K562 (cell line): ENCODE data around the gene OR2V1. TPM values are rescaled to one million over a fixed set of nuclear protein-coding genes. Genes with fewer than 3 reads are reported as not detected.

Source experiments
- ATAC-seq: fragments of 200-7000 bp; cut with Tn5 transposase; 3 replicates; pipeline ENCODE4 v1.9.1; 2020; ENCODE audit warnings: moderate library complexity
- BruUV-seq: library from RNA; stranded (reverse); fragments of 400-500 nt; replicated peaks from 2 replicates; lab custom pipeline; 2021; lab: Mats Ljungman, UMichigan
- CTCF ChIA-PET: fragments of 300-600 bp; formaldehyde crosslinking; extraction: SDS; loops from one replicate; lab custom pipeline; 2021; ENCODE audit warnings: low intra/inter-chr PET ratio; lab: Yijun Ruan, JAX
- POLR2A ChIA-PET: fragments of 300-600, 350-650 bp; sonication (Branson Sonifier 250); formaldehyde crosslinking; extraction: SDS; loops from one replicate; lab custom pipeline; 2021; ENCODE audit warnings: antibody characterized with exemption, inconsistent platforms; lab: Yijun Ruan, JAX
- DNase-seq, 4 experiments: peaks; one replicate each; pipeline versions ENCODE4 v3.0.0 to v3.0.0-alpha.2; 2011 to 2018; ENCODE audit warnings: low spot score in 3 of 4, mixed read lengths in 3 of 4; ENCODE audit errors: extremely low read depth in 1 of 4
- FAIRE-seq: peaks from 2 replicates; lab custom pipeline; 2011; peaks lifted over from hg19 to GRCh38; lab: Jason Lieb, UNC
- H2AFZ ChIP-seq: 2 replicates; pipeline ENCODE4 v1.6.0; 2011; ENCODE audit warnings: low read depth, low read length, control low read depth, inconsistent platforms
- H3K27ac ChIP-seq: fragments of 200-600 bp; 3 replicates; pipeline ENCODE4 v1.8.0; 2011; ENCODE audit warnings: low read depth, mild to moderate bottlenecking, control low read depth, inconsistent platforms, low read length, moderate library complexity, mixed read lengths; ENCODE audit errors: extremely low read depth
- H3K27me3 ChIP-seq, 2 experiments: fragments of 300-600 bp in 1 of 2; 2 replicates in 1 of 2; 3 replicates in 1 of 2; pipeline versions ENCODE4 v1.6.0 to v1.8.0; 2011; ENCODE audit warnings: inconsistent platforms in 2 of 2, low read length in 2 of 2, mild to moderate bottlenecking in 1 of 2, mixed read lengths in 1 of 2, moderate library complexity in 1 of 2; ENCODE audit not compliant: control insufficient read depth in 2 of 2, insufficient read depth in 2 of 2
- H3K36me3 ChIP-seq: fragments of 300-600 bp; 3 replicates; pipeline ENCODE4 v1.8.0; 2011; ENCODE audit warnings: mild to moderate bottlenecking, low read length, inconsistent platforms; ENCODE audit not compliant: control insufficient read depth, insufficient read depth
- H3K4me1 ChIP-seq, 2 experiments: fragments of 200-600 bp in 1 of 2; replicated peaks in 1 of 2; 2 replicates in 1 of 2; 3 replicates in 1 of 2; pipeline versions ENCODE4 v1.5.1 to v1.8.0; 2011; ENCODE audit warnings: inconsistent platforms in 2 of 2, low read length in 2 of 2, mild to moderate bottlenecking in 1 of 2, mixed read lengths in 1 of 2, moderate library complexity in 1 of 2; ENCODE audit not compliant: control insufficient read depth in 2 of 2, insufficient read depth in 2 of 2
- H3K4me2 ChIP-seq: 2 replicates; pipeline ENCODE4 v1.6.1; 2011; ENCODE audit warnings: low read length, control low read depth, inconsistent platforms, mixed read lengths; ENCODE audit not compliant: insufficient read depth
- H3K4me3 ChIP-seq: fragments of 200-600 bp; sonication (generic), shearing (Covaris generic); 2 replicates; pipeline ENCODE4 v1.5.1; 2016; ENCODE audit warnings: control low read depth, inconsistent platforms
- H3K79me2 ChIP-seq: fragments of 200-600 bp; 3 replicates; pipeline ENCODE4 v1.8.0; 2011; ENCODE audit warnings: low read length, inconsistent platforms; ENCODE audit not compliant: control insufficient read depth, insufficient read depth
- H3K9ac ChIP-seq, 2 experiments: 2 replicates each; pipeline versions ENCODE4 v1.6.0 to v1.6.1; 2011; ENCODE audit warnings: low read depth in 2 of 2, low read length in 2 of 2, control low read depth in 1 of 2, inconsistent platforms in 1 of 2, mild to moderate bottlenecking in 1 of 2, mixed read lengths in 1 of 2; ENCODE audit not compliant: insufficient read depth in 1 of 2
- H3K9me1 ChIP-seq: one replicate; pipeline ENCODE4 v1.6.0; 2011; ENCODE audit warnings: inconsistent platforms, mild to moderate bottlenecking, low read length, moderate library complexity; ENCODE audit not compliant: control insufficient read depth, insufficient read depth
- H3K9me3 ChIP-seq: replicated peaks from 2 replicates; pipeline ENCODE4 v1.5.1; 2011; ENCODE audit warnings: low read depth, low read length, inconsistent platforms; ENCODE audit not compliant: control insufficient read depth, insufficient read depth
- H4K20me1 ChIP-seq: replicated peaks from 2 replicates; pipeline ENCODE4 v1.6.1; 2011; ENCODE audit warnings: low read length, inconsistent platforms, mixed read lengths; ENCODE audit not compliant: control insufficient read depth, insufficient read depth
- ARID3A ChIP-seq: IDR thresholded peaks from 2 replicates; pipeline ENCODE4 v1.6.1; 2012; ENCODE audit warnings: low read depth, low read length, improper control_type of control experiment, borderline replicate concordance
- DEAF1 ChIP-seq: fragments of 450-650 bp; formaldehyde crosslinking; IDR thresholded peaks from 2 replicates; pipeline ENCODE4 v1.4.0; 2020; ENCODE audit warnings: mild to moderate bottlenecking, moderate library complexity
- FOXJ3 ChIP-seq: sonication (generic); formaldehyde crosslinking; IDR thresholded peaks from 2 replicates; pipeline ENCODE4 v1.4.0; 2020; ENCODE audit warnings: mild to moderate bottlenecking, missing genetic modification reagents
- NELFE ChIP-seq: IDR thresholded peaks from 2 replicates; pipeline ENCODE4 v1.6.1; 2011; ENCODE audit warnings: mild to moderate bottlenecking; ENCODE audit not compliant: insufficient read depth, insufficient read length
- PATZ1 ChIP-seq: fragments of 250-450 bp; sonication (Bioruptor Pico); IDR thresholded peaks from 2 replicates; pipeline ENCODE4 v1.5.0; 2020; ENCODE audit warnings: mild to moderate bottlenecking, borderline replicate concordance
- PHB ChIP-seq: fragments of 250-450 bp; sonication (Bioruptor Pico); IDR thresholded peaks from 2 replicates; pipeline ENCODE4 v1.5.0; 2021
- RNF2 ChIP-seq: sonication (generic); IDR thresholded peaks from 2 replicates; pipeline ENCODE4 v1.6.1; 2016
- SRSF3 ChIP-seq: fragments of 200-400 bp; formaldehyde crosslinking; IDR thresholded peaks from 2 replicates; pipeline ENCODE4 v1.6.1; 2016; ENCODE audit warnings: mild to moderate bottlenecking, low read length, moderate library complexity; ENCODE audit not compliant: insufficient read depth
- TAL1 ChIP-seq: fragments of 450-650 bp; IDR thresholded peaks from 2 replicates; pipeline ENCODE4 v1.6.1; 2016; ENCODE audit warnings: mild to moderate bottlenecking
- XRCC3 ChIP-seq: fragments of 450-650 bp; IDR thresholded peaks from 2 replicates; pipeline ENCODE4 v1.6.1; 2017; ENCODE audit warnings: mild to moderate bottlenecking, moderate library complexity
- ZNF146 ChIP-seq: IDR thresholded peaks from one replicate; pipeline ENCODE4 v1.6.1; 2018; ENCODE audit warnings: missing compliant biosample characterization; ENCODE audit not compliant: unreplicated experiment
- ZNF764 ChIP-seq: fragments of 250-450 bp; sonication (Bioruptor Pico); IDR thresholded peaks from 2 replicates; pipeline ENCODE4 v1.4.0; 2020; ENCODE audit warnings: low read depth, mild to moderate bottlenecking, moderate library complexity
- WGBS: fragments of 100-300 bp; shearing (Covaris generic); methylation state at CpG from one replicate; pipeline ENCODE4 v1.1.6; 2016; ENCODE audit warnings: low coverage, mixed read lengths; ENCODE audit not compliant: insufficient coverage; ENCODE audit errors: missing lambda C conversion rate; 5-methylcytosine and 5-hydroxymethylcytosine counted together
- in situ Hi-C: fragments of 300-500 bp; cut with MboI; formaldehyde crosslinking; loops from 4 replicates; pipeline ENCODE4 v1.15.0; 2018; ENCODE audit warnings: inconsistent platforms, mixed read lengths
- intact Hi-C: fragments of 100-400 bp; cut with micrococcal nuclease; formaldehyde crosslinking; loops from 2 replicates; pipeline ENCODE4 v1.14.2; 2022
- polyA plus RNA-seq, 8 experiments: library from polyadenylated mRNA; depleted of rRNA in 4 of 8; stranded (reverse) in 5 of 8; unstranded in 3 of 8; fragments of >200 nt; fragmentation: Nextera tagmentation in 2 of 8; fragmentation: Illumina TruSeq in 1 of 8; extraction: Ambion mirVana in 2 of 8; extraction: Trizol in 1 of 8; gene quantifications; 2 replicates each; pipeline versions ENCODE4 v1.2.1 to v1.2.3, GENCODE V29; 2011 to 2014; ENCODE audit warnings: inconsistent platforms in 1 of 8, missing spikeins in 1 of 8
- total RNA-seq, 7 experiments: library from RNA; depleted of rRNA in 6 of 7; stranded (reverse); fragments of >200 nt in 6 of 7; fragmentation: Illumina TruSeq in 2 of 7; extraction: Trizol in 2 of 7; gene quantifications; 2 replicates each; pipeline versions ENCODE4 v1.2.1 to v1.2.3, GENCODE V29; 2011 to 2021; ENCODE audit warnings: low replicate concordance in 1 of 7
- TF ChIP-seq, protein P1 (sequence below), 2 experiments: fragments of 450-650 bp in 1 of 2; sonication (generic) in 1 of 2; formaldehyde crosslinking in 1 of 2; IDR thresholded peaks in 1 of 2; conservative IDR thresholded peaks in 1 of 2; 2 replicates each; pipeline versions ENCODE4 v1.6.1 to v1.8.1; 2016 to 2023; ENCODE audit warnings: mild to moderate bottlenecking in 2 of 2, moderate library complexity in 2 of 2, inconsistent platforms in 1 of 2, missing genetic modification reagents in 1 of 2

Gene OR2V1
- total and polyA plus RNA-seq, 9 of the 15 experiments (the other 6 are each of a cell fraction or from before 2014, with no cell fraction given), result 0.04 to 0.28 (median 0.15) TPM; not detected in 5

GRCh38 chr5:181120306-181120705 lies 10.7 kb downstream of the OR2V1 start:
- Histone ChIP-seq H4K20me1 (no peaks in the 10 kb centered on the region), H3K36me3 (no peaks in the 10 kb centered on the region), H2AFZ (no peak overlapping the region), H3K9ac (no peak overlapping the region), H3K9me1 (no peaks in the 10 kb centered on the region), H3K79me2 (no peaks in the 10 kb centered on the region), H3K4me2 (no peak overlapping the region), H3K9me3 (no peaks in the 10 kb centered on the region), H3K4me1 (peaks cover 3 to 6% of the 10 kb centered on the region in 2 experiments; a peak in 4 of 5 replicates), H3K27me3 (no peaks in the 10 kb centered on the region; a peak in 1 of 5 replicates), H3K4me3 (no peak overlapping the region), H3K27ac (no peak overlapping the region)
- intact Hi-C loops, result no loop called here
- FAIRE-seq, result no peak
- ChIA-PET POLR2A (interaction anchor here (1.3 kb wide), 1 partner anchor 12 kb away, joined by 3 read pairs; no protein-coding TSS in a partner anchor), CTCF (no interaction called here)
- ATAC-seq, result no peak
- in situ Hi-C loops, result no loop called here
- 49% methylated on average over 4 of the region's 4 CpGs for WGBS
- no peak for TF ChIP-seq ARID3A
- TF ChIP-seq RNF2, result no peak
- no peak for TF ChIP-seq FOXJ3 (CRISPR knock-in tag)
- TF ChIP-seq, protein P1, sequence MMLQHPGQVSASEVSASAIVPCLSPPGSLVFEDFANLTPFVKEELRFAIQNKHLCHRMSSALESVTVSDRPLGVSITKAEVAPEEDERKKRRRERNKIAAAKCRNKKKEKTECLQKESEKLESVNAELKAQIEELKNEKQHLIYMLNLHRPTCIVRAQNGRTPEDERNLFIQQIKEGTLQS (IDR thresholded peaks at IDR 0.05), result no peak
- TF ChIP-seq, protein P1 (CRISPR knock-in tag; conservative IDR thresholded peaks at IDR 0.05), result no peak
- no peak for TF ChIP-seq XRCC3
- TF ChIP-seq DEAF1, result no peak
- no peak for TF ChIP-seq PATZ1 (CRISPR knock-in tag)
- no peak for TF ChIP-seq SRSF3
- TF ChIP-seq TAL1, result no peak
- TF ChIP-seq ZNF764 (CRISPR knock-in tag), result no peak
- TF ChIP-seq PHB (CRISPR knock-in tag), result no peak
- no peak for TF ChIP-seq ZNF146 (CRISPR knock-in tag)
- no peak for TF ChIP-seq NELFE
- no TSS peak for BruUV-seq
- DNase-seq, result no peak
